Measurements from ENCODE around the gene NOX4. TPM values are rescaled to one million over a fixed set of nuclear protein-coding genes. Genes with fewer than 3 reads are reported as not detected.

The NOX4 gene
- total and polyA plus RNA-seq, 2 of the 8 experiments (the other 6 are each of a cell fraction or from before 2014, with no cell fraction given): 2.0 to 2.3 TPM

- Histone ChIP-seq H3K23me2 (ENCODE audit: low read depth, low read length) (no peaks in the 10 kb centered on the region; the same call in 1 of the 2 replicates), H2BK120ac (replicated peaks; ENCODE audit: low read depth, low read length) (no peak overlapping the region), H4K91ac (replicated peaks; ENCODE audit: insufficient read length, low read length) (no peak overlapping the region), H3K18ac (ENCODE audit: extremely low read depth, low read length) (no peak overlapping the region), H2AK5ac (ENCODE audit: low read depth, low read length) (no peak overlapping the region), H3K4me1 (replicated peaks in 1 of 4; ENCODE audit: control insufficient read depth in 3 of 4, insufficient read depth in 4 of 4, low read length in 3 of 4) (no peaks in the 10 kb centered on the region), H2BK20ac (ENCODE audit: low read length) (no peak overlapping the region), H3K14ac (ENCODE audit: insufficient read length) (no peak overlapping the region), H4K8ac (ENCODE audit: extremely low read depth, insufficient read depth, low read length) (peak overlapping the region; percentile 3; the same call in 1 of the 2 replicates), H3K4me2 (ENCODE audit: insufficient read depth in 1 of 2, low read depth in 2 of 2, low read length in 2 of 2) (no peak overlapping the region), H3K27me3 (replicated peaks in 1 of 4; ENCODE audit: control insufficient read depth in 3 of 4, extremely low read depth in 1 of 4, insufficient read depth in 3 of 4, low read length in 3 of 4) (no peaks in the 10 kb centered on the region), H4K20me1 (replicated peaks in 1 of 2; ENCODE audit: control insufficient read depth in 1 of 2, insufficient read depth in 2 of 2, low read length in 2 of 2) (no peaks in the 10 kb centered on the region), H3K23ac (ENCODE audit: insufficient read length) (no peak overlapping the region), H3K36me3 (ENCODE audit: control insufficient read depth in 2 of 4, insufficient read depth in 4 of 4, low read length in 3 of 4) (no peaks in the 10 kb centered on the region), H3K56ac (replicated peaks; ENCODE audit: insufficient read length, low read depth, low read length) (no peak overlapping the region), H3K79me1 (ENCODE audit: low read depth, low read length) (no peaks in the 10 kb centered on the region), H4K5ac (ENCODE audit: insufficient read length, low read depth, low read length) (no peak overlapping the region), H3K4me3 (ENCODE audit: extremely low read depth in 1 of 4, insufficient read depth in 2 of 4, low read depth in 3 of 4, low read length in 4 of 4) (no peak overlapping the region), H2BK15ac (ENCODE audit: low read length) (0 out of 2 replicates have a peak overlapping the region, but pooled peaks have one; percentile 31), H3K4ac (replicated peaks; ENCODE audit: insufficient read length, low read depth, low read length) (no peak overlapping the region), H2BK12ac (ENCODE audit: low read depth, low read length) (no peak overlapping the region), H3K27ac (ENCODE audit: low read depth, low read length) (no peak overlapping the region), H3K9ac (replicated peaks in 1 of 4; ENCODE audit: extremely low read depth in 1 of 4, low read depth in 3 of 4, low read length in 3 of 4) (no peak overlapping the region), H3K79me2 (ENCODE audit: control insufficient read depth in 1 of 2, insufficient read depth in 2 of 2, low read length in 2 of 2) (no peaks in the 10 kb centered on the region), H2AFZ (ENCODE audit: low read length) (no peak overlapping the region), H2BK5ac (ENCODE audit: low read depth, low read length) (no peak overlapping the region; the same call in 1 of the 2 replicates), H3K9me3 (ENCODE audit: insufficient read depth in 2 of 2, low read depth in 1 of 2, low read length in 1 of 2) (no peaks in the 10 kb centered on the region)
- DNase-seq (ENCODE audit: low read depth in 1 of 2, low spot score in 2 of 2) (no peak), FAIRE-seq (no peak)
- ChIA-PET POLR2A (ENCODE audit: partially characterized antibody) (no interaction called here), CTCF (ENCODE audit: partially characterized antibody) (interaction anchor here (1.3 to 2.3 kb wide), 2 partner anchors 15 to 42 kb away, joined by 3 to 8 read pairs; no protein-coding TSS in a partner anchor)
- TF ChIP-seq RBBP5 (IDR thresholded peaks at IDR 0.05; ENCODE audit: borderline replicate concordance, low read depth, low read length): no peak
- TF ChIP-seq POLR2A (IDR thresholded peaks at IDR 0.05; ENCODE audit: control extremely low read depth in 1 of 2, low read depth in 2 of 2, low read length in 2 of 2): no peak
- no peak for TF ChIP-seq MAFK (IDR thresholded peaks at IDR 0.05; ENCODE audit: low read depth, low read length)
- TF ChIP-seq CHD2 (IDR thresholded peaks at IDR 0.05; ENCODE audit: low read length): no peak
- TF ChIP-seq RAD21 (IDR thresholded peaks at IDR 0.05 in 1 of 2, conservative IDR thresholded peaks at IDR 0.05 in 1 of 2; ENCODE audit: low read depth in 2 of 2, low read length in 2 of 2): no peak
- TF ChIP-seq, protein P1, sequence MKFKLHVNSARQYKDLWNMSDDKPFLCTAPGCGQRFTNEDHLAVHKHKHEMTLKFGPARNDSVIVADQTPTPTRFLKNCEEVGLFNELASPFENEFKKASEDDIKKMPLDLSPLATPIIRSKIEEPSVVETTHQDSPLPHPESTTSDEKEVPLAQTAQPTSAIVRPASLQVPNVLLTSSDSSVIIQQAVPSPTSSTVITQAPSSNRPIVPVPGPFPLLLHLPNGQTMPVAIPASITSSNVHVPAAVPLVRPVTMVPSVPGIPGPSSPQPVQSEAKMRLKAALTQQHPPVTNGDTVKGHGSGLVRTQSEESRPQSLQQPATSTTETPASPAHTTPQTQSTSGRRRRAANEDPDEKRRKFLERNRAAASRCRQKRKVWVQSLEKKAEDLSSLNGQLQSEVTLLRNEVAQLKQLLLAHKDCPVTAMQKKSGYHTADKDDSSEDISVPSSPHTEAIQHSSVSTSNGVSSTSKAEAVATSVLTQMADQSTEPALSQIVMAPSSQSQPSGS (IDR thresholded peaks at IDR 0.05; ENCODE audit: low read length): no peak
- no peak for TF ChIP-seq ASH2L (IDR thresholded peaks at IDR 0.05; ENCODE audit: low read length)
- TF ChIP-seq SRF (IDR thresholded peaks at IDR 0.05; ENCODE audit: low read depth, low read length): no peak
- TF ChIP-seq POU5F1 (IDR thresholded peaks at IDR 0.05; ENCODE audit: low read depth, low read length): no peak
- WGBS, 2 experiments (ENCODE audit: extremely low coverage in 1 of 2, insufficient coverage in 1 of 2, insufficient read length in 1 of 2, insufficient replicate concordance in 2 of 2, low coverage in 1 of 2, low lambda C conversion rate in 2 of 2, missing lambda C conversion rate in 1 of 2): 87% methylated on average over 2 of the region's 2 CpGs; no CpG with 5 or more reads in 1 of the 2 experiments
These were observed 34.5 kb downstream of the NOX4 start for GRCh38 chr11:89456681-89457080.

All from H1 (cell line).